HCEC 1CT (cell line): Measurements from ENCODE around the gene PACS2.

Experiments
- DNase-seq: peaks from one replicate; pipeline ENCODE4 v3.0.0-alpha.2; 2017

The PACS2 gene

DNA sequence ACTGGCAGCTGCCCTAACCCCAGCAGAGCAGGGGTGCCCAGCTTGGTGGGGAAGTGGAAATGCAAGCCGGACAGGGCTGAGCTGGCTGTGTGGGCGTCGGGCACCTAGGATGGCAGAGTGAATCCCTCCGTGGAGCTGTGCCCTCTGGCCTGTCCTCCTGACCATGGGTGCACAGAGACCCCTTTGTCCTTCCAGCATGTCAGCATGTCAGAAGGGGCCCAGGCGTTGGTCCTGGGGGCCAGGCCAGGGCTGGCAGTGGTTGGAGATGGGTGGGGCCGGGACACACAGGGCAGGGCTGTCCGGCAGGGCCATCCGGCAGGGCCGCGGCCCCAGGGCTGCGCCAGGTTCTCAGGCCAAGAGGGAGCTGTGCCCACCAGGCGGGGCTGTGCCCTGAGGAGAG lies 75.0 kb downstream of the PACS2 start:
- no peak for DNase-seq

DNA sequence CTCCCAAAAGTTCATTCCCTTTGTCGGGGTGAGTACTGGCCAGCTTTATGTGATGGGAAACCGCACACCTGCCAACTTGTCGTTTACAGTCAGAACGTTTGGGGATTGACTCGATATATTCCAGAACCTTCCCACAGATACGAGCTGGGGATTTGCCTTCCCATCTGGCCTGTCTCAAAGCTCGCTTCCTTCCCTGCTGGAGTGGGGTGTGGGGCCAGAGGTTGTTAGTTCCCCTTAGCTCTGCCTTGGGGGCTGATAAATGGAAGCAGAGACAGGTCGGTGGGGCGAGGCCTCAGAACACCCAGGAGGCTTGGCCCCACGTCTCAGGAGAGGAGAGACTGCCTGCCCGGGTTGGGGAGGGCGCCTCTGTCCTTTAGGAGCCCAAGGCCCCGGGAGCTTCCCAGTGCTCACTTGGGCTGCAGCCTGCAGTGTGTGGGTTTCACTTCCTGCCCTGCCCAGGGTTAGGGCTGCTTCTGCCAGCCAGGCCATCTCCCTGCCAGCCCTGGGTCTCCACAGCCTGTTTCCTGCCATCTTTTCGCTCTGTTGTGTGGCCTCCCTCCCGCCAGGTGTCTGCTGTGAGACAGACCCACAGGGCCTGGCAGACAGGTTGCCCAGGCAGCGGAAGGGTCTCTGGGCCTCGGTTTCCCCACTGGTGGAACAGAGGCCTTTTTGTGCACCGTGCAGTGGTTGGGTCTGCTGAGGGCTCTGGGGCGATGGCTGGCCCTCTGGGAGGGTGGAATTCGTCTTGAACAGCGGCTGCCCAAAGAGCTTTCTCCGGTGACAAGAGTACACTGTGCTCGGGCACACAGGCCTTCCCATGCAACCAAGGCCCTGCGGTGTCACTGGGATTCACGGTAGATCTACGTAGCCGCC lies 75.7 kb downstream of the PACS2 start:
- no peak for DNase-seq

DNA sequence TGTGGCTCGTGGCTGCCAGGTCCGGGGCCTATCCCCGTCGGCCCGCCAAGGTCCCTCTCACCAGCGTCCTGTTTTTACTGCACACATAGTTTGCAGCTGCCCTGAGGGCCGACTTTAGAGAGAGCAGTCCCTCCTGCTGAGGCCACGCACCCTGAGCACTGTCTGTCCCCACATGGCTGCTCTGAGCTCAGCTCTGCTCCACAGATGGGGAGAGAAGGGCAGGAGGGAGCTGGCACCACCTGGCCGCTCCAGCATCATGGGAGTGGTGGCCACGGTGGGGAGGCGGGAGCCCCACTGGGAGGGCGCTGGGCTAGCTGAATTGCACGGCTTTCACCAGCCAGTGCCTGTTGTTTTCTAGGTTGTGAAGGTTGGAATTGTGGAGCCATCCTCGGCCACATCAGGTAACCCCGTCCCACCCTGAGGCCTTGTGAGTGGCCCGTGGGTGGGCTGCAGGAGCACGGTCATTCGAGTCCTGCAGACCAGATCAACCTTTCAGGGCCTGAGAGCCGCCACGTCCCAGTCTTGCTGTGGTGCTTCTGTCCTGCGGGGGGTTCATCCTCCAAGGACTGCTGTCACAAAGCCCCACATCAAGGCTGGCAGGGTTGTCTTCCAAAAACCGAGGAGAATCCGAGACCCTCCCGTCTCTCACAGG lies 76.4 kb downstream of the PACS2 start:
- DNase-seq = no peak

DNA sequence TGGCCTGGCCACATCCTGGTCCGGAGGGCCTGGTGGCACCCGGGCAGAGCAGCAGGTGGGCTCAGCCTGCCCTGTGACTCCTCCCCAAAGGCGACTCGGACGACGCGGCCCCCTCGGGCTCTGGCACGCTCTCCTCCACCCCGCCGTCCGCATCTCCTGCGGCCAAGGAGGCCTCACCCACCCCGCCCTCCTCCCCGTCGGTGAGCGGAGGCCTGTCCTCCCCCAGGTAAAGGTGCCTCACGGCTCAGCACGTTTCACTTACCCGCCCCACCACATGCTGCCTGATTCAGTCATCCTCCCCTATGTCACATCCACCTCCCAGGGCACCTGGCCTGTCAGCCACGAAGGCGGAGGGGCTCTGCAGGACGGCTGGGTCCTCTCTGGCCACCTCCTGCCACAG lies 77.0 kb downstream of the PACS2 start:
- DNase-seq = no peak

DNA sequence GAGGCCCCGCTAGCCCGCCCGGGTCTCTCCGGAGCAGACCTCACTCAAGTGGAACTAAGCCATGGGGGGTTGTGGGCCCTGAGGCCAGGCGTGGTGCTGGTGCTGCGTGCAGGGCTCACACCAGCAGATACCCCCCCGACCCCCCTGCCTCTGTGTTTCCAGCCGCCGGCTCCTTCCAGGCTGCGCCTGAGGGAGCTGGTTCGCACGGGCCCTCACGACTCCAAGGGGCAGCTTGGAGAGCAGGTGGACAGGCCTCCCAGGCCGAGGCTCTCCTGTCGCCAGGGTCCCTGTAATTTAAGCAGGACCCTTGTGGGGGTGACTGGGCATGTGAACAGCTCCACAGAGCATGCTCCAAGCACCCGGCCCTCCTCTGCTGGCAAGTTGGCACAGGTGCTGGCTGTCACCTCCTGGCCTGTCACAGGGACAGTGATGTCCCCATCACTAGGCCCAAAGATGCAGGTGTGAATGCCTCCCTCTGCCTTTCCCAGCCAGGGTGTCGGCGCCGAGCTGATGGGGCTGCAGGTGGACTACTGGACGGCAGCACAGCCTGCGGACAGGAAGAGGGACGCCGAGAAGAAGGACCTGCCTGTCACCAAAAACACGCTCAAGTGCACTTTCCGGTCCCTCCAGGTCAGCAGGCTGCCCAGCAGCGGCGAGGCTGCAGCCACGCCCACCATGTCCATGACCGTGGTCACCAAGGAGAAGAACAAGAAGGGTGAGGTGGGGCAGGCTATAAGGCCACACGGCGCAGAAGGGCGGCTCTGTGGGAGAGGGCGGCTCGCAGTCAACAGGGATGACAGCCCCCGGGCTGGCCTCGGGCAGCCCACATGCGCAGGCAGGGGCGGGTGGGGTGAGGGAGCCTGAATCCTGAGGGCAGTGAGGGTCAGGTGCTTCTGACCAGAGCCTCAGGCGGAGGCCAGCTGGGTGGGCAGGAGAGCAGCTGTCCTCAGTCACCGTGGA lies 77.9 kb downstream of the PACS2 start:
- no peak for DNase-seq

DNA sequence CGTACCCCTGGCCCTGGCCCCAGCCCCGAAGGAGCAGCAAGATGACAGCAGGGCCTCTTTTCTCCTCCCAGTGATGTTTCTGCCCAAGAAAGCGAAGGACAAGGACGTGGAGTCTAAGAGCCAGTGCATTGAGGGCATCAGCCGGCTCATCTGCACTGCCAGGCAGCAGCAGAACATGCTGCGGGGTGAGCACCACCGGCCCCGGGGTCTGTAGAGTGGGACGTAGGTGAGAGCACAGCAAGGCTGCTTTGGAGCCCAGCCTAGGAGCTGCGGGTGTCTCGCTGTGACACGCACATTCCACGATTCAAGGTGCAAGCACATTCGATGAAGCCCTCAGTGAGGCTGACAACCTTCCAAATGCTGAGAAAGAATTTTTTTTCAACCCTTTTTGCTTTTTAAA lies 78.6 kb downstream of the PACS2 start:
- DNase-seq = no peak

DNA sequence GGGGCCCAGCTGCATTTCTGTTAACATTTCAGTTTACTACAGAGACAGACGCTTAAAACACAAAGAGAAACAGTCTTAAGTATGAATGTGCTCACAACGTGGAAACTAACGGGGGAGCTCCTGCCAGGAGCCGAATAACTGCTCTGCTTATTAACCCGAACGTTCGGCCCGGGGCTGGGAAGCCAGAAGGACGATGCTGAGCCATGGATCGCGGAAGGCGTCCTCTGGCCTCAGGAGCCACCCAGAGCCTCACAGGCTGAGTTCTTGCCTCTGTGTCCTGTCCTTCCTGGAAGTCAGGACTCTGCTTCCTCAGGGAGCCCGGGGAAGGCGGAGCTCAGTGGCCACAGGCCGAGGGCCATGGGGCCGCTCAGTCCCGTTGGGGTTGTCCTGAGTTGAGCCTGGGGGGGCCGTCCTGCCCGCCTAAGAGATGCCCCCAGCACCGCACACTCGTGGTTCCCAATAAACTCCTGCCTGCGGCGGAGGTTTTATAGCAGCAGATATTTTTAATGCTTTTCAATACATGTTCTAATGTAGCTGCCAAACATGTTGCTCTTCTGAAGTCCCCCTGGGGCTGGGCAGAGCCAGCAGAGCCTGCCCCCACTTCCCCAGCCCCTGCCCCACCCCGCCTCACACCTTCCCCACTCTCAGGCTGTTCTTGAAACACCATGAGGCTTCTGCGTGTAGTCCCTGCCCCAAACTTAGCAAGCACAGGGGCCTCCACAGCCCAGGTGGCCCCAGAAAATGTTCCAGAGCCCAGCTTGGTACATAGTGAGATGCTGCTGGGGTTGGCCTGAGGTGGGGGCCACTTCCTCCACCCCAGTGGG lies 80.4 kb downstream of the PACS2 start:
- DNase-seq = no peak

DNA sequence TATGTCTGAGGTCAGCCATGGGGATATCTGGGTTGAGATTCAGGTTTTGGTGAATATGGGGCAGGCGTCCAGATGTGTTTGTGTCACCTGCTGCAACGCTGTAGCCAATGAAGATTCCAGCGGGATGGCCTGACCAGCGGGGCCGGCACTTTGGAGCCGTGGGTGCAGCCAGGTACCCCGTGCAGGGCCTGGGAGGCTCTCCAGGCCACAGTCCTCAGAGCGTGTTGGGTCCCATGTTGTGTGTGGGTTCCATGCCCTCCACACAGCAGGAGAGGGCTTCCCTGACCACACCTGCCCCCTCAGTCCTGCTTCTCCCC lies 80.9 kb downstream of the PACS2 start:
- no peak for DNase-seq

DNA sequence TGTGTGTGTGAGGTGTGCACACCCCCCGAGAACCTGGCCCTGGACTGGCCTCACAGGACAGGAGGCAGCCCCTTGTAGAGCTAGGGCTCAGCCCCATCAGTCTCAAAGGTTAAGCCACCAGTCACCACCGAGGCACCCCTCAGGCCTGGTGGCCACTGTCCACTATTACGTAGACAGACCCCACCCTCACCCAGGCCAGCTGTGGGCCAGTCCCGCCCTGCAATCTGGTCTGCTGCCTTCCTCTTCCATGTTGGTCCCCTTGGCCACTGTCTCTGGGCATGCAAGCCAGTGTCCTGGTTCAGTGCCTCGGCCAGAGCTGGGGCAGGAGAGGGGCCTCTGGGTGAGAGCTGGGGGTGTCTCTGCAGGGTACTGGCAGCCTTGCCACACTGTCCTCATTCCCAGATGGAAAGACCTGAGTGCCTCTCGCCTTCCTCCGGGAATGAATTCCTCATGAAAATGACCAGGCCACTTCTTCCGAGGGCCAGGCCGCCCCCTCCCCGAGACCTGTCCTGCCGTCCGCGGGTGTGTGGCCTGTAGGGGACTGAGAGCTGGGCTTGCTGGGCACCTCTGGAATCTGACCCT lies 82.9 kb downstream of the PACS2 start:
- DNase-seq = no peak

DNA sequence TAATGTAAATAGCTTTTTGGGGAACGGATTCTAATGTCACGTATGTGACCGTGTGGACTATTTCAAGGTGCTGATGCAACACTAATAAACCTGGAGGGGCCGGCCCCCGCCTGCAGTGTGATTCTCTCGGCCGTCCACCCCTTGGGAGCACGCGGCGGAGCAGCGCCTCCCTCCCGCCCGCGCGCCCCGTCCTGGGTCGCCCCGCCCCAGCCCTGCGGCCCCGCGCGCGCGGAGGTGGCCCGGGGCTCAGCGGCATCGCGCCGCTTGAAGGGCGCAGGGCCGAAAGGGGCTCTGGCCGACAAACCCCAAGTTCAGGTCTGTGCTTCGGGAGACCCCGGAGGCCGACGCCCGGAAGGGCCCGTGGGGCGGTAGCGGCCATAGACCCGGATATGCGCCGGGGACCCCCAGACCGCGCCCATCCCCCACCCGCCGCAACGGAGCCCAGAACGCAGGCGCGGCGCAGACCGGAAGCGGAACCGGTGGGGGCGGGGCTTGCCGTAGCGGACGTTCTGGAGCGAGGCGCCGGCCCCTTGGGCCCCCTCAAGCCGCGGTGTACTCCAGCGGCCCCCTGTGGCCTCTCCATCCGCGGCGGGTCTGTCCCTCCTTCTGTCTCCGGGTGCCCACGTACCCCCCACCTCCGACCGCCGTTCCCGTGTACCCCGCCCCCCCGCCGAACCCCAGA lies 83.6 kb downstream of the PACS2 start, which contains the start of gene TEX22:
Gene TEX22, plus strand, starts transcription at position 495 of the 682 bp plus-strand sequence. CDS start 803 bp downstream, outside the sequence.
- DNase-seq = peak; percentile 77

DNA sequence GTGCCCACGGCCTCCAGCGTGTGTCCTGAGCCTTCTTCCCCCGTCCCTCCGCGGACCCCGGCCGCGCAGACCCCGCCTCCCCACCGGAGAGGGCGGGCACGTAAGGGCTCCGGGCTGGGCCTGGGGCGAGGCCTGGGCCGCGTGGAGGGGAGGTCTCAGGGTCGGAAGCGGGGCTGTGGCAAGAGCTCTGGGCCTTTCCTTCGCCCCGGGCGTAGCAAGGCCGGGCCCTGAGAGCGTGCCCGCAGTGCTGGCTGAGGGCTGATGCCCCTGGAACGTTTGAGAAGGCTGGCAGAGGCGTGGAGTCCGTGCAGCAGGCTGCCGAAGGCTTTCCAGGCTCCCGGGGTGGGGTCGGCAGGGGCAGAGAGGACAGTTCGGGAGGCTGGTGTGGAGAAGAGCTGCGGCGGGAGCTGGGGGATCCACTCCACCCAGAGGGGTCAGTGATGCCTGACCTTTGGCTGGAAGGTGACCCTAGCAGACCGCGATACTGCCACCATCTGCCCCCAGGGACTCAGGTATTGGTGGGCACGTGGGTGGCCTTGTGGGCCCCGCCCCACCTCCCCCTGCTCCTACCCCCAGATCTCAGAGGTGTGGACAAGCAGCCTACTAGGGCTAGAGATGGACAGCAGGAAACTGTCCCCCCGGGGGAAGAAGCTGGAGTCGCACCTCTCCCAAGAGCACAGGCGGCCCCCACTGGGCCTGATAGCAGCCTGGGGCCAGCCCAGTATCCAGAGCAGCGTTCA lies 84.3 kb downstream of the PACS2 start:
- no peak for DNase-seq

DNA sequence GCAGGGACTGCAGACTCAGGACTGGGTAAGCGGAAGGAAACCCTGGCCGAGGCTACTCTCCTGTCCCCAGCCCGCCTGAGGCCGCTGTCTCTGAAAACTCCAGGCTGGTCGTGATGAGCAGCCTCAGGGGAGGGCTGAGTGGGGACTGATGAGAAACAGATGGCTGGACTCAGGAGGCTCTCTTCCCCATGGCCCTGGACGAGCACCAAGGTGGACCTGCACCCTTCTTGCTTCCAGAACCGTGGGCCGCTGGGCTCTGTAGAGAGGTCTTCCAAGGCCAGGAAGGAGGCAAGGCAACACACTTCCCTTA lies 84.9 kb downstream of the PACS2 start:
- DNase-seq = no peak

DNA sequence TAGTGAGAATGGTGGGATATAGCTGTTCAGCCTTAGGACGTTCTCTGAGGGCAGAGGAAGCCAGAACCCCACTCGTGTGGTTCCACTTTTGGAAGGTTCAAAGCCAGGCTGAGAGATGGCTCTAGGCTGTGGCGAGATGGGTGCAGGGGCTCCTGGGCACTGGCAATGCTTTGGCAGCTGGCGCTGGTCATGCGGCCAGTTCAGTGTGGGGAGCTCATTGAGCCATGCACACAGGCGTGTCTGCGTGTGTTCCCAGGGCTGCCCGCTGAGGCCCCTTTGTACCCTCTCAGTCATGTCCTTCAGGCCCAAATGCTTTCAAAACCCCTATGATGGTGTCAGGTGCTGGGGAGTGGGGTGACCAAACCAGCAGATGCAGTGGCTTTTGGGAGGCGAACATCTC lies 85.5 kb downstream of the PACS2 start:
- no peak for DNase-seq

DNA sequence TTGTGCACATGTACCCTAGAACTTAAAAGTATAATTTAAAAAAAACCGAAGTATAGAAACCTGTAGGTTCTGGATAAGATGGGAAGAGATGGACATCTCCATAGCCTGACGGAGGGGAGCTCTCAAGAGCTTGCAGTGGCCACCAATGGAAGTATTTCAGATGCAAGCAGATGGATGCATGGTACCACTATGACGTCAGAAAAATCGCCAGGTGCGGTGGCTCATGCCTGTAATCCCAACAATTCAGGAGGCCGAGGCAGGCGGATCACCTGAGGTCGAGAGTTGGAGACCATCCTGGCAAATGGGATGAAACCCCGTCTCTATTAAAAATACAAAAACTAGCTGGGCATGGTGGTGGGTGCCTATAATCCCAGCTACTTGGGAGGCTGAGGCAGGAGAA lies 87.2 kb downstream of the PACS2 start:
- DNase-seq = no peak

DNA sequence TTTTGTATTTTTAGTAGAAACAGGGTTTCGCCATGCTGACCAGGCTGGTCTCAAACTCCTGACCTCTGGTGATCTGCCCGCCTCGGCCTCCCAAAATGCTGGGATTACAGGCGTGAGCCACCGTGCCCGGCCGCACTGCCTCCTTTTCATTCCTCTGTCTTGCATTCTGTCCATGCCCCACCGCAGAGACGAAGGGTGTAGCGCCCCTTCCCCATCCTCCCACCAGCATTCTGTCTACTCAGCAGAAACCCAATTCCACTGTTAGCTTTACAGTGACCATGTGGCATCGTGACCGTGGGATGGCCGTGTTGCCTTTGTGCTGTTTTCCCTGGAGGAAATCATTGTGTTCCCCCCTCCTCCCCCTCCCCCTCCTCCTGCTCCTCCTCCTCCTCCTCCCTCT lies 94.0 kb downstream of the PACS2 start:
- no peak for DNase-seq

DNA sequence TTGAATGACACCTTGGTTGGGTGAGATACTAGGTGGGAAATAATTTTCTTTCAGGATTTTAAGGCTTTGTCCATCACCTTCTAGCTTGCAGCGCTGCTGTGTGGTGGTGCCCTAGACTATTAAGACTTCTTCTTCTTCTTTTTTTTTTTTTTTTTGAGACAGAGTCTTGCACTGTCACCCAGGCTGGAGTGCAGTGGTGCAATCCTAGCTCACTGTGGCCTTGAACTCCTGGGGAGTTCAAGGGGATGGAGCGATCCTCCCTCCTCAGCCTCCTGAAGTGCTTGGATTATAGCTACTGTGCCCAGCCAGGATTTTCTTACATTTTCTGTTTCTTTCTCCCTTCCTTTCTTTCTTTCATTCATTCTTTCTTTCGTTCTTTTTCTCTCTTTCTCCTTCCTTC lies 94.8 kb downstream of the PACS2 start:
- DNase-seq = no peak

DNA sequence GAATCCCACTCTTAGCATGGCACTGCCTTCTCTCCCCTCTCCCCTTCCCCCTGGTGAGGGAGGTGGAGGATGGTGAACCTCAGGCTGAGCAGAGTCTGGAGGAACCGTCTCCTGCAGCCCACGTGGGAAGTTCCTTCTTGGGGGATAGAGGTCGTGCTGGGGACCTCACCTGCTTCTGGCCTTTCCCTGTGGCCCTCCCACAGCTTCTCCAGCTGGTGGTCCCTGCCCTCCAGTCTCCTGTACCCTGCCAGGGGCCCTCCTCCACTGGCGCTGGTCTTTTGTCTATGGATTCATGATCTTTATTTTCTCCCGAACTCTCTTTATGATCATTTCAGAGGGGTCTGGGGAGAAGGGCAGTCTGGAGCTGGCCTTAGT lies 96.1 kb downstream of the PACS2 start:
- DNase-seq = no peak

DNA sequence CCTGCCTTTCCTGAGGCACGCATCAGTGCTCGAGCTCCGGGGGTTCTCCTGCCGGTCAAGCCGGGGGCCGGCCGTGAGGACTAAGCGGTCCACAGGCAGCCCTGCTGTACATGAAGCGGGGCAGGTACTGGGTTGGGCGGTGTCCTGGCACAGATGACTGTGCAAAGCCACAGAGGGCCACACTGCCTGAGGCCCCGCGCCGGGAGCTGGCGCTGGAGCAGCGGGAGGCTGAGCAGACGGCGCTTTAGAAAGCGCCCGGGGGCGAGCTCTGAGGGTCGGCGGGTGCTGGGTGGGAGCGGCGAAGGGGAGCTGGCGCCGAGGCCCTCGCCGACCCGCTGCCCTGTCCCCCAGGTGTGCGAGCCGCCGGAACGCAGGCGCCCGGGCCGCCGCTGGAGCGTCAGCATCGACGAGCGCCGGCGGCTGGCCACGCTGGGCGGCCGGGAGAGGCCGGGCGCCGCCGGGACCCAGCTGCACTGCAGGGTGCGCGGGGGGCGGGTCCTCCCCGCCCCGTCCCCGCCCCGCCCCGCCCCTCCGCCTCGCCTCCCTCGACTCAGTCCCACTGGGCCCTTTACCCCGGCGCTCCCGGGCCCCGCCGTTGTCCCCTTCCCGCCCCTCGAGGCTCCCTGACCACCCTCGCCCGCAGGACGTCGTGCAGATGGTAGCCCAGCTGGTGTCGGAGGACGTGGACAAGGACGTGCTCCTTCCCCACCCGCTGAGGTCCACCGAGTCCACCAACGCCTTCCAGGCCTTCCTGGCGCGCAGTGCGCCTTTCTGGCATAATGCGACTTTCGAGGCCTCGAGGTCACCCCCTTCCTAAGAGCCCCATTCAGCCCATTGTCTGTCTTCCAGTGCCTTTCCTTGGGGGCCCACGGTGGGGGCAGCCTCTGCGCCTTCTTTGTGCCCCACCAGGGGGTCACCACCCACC lies 96.7 kb downstream of the PACS2 start:
- DNase-seq = peak; percentile 50

DNA sequence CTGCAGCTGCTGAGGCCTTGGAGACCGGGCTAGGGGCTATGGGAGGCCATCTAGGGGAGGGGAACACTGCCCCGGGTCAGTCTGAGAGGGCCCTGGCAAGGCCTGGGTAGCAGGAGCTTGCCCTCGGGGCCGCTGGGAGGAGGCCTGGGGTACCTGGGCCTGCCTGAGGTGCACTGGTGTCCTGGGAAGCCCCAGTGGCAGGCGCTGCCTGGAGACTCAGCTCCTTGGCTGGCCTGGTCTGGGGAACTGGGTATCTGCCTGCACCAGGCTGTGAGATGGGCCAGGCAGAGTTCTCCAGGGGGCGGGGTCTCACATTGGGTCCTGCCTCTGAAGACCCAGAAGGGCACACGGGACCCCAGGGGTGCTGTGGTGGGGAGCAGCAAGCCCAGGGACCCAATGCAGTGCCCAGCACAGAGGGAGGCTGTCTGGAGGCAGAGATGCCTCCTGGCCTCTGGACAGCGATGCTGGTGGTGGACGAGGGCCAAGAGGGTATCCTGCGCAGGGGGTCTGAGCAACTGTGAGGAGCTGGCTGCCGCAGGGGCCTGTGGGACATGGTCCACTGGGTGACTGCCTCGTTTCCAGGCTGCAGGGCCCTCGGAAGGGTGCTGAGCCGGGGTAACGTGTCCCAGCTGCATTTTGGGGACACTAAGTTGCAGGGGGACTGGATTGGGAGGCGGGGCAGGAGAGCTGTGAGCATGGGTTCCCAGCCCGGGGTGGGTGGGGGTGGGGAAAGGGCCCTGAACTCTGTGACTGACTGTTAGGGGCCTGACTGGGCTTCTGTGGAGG lies 97.6 kb downstream of the PACS2 start:
- DNase-seq = no peak
